ENCODE data around the gene ETNK2. TPM values are rescaled to one million over a fixed set of nuclear protein-coding genes. Genes with fewer than 3 reads are reported as not detected.

The ETNK2 gene
- total RNA-seq, 4 donors from 2014 or later, result 6.1 to 21.1 (median 9.5) TPM

- peaks cover 0 to 29% of the 10 kb centered on the region in 2 donors for H3K36me3 ChIP-seq
- 87 to 100% methylated on average over 3 of the region's 4 CpGs for WGBS, 2 donors (ENCODE audit: low coverage in 1 of 2)
- no peak overlapping the region for H3K4me3 ChIP-seq
- no peaks in the 10 kb centered on the region for H3K27me3 ChIP-seq
- ATAC-seq, result no peak
- peaks cover 0 to 45% (median 14%) of the 10 kb centered on the region in 3 donors for H3K4me1 ChIP-seq
- TF ChIP-seq POLR2AphosphoS5 (IDR thresholded peaks at IDR 0.05) (no peak), POLR2A (IDR thresholded peaks at IDR 0.05) (no peak), EP300 (IDR thresholded peaks at IDR 0.05) (no peak), CTCF (IDR thresholded peaks at IDR 0.05) (no peak)
- H3K27ac ChIP-seq, result no peak overlapping the region
- no peaks in the 10 kb centered on the region for H3K9me3 ChIP-seq
Observed at GRCh38 chr1:204131978-204132377, 19.9 kb downstream of the ETNK2 start.

- Histone ChIP-seq H3K27ac (peak overlapping the region in 2 of 4 donors; percentile 17 to 25), H3K4me3 (no peak overlapping the region), H3K4me1 (peaks cover 0 to 52% (median 17%) of the 10 kb centered on the region in 3 donors), H3K27me3 (no peaks in the 10 kb centered on the region), H3K9me3 (no peaks in the 10 kb centered on the region), H3K36me3 (peaks cover 0 to 27% of the 10 kb centered on the region in 2 donors)
- TF ChIP-seq CTCF (IDR thresholded peaks at IDR 0.05) (no peak), POLR2A (IDR thresholded peaks at IDR 0.05) (no peak), POLR2AphosphoS5 (IDR thresholded peaks at IDR 0.05) (no peak), EP300 (IDR thresholded peaks at IDR 0.05) (no peak)
- WGBS, 2 donors (ENCODE audit: low coverage in 1 of 2), result 16 to 40% methylated on average over 3 to 7 of the region's 11 CpGs
- ATAC-seq, result no peak
Observed at GRCh38 chr1:204130981-204131892, 20.6 kb downstream of the ETNK2 start.

- TF ChIP-seq CTCF (IDR thresholded peaks at IDR 0.05), result no peak
- TF ChIP-seq EP300 (IDR thresholded peaks at IDR 0.05), result no peak
- WGBS, 2 donors (ENCODE audit: low coverage in 1 of 2), result 20% methylated on average over 1 of the region's 4 CpGs; no CpG with 5 or more reads in 1 of the 2 donors
- Histone ChIP-seq H3K4me1 (peaks cover 0 to 56% (median 17%) of the 10 kb centered on the region in 3 donors), H3K36me3 (peaks cover 0 to 28% of the 10 kb centered on the region in 2 donors), H3K27ac (peak overlapping the region in 2 of 4 donors; percentile 17 to 25), H3K9me3 (no peaks in the 10 kb centered on the region), H3K4me3 (no peak overlapping the region), H3K27me3 (no peaks in the 10 kb centered on the region)
- ATAC-seq, result no peak
Observed at GRCh38 chr1:204130178-204130577, 21.7 kb downstream of the ETNK2 start.

GRCh38 chr1:204128964-204129896 is 22.6 kb downstream of the ETNK2 start:
- Histone ChIP-seq H3K27me3 (no peaks in the 10 kb centered on the region), H3K4me1 (peaks cover 0 to 56% (median 17%) of the 10 kb centered on the region in 3 donors), H3K4me3 (peak overlapping the region in 1 of 2 donors; percentile 18), H3K27ac (peak overlapping the region in 3 of 4 donors; percentile 30 to 43 (median 43)), H3K9me3 (no peaks in the 10 kb centered on the region), H3K36me3 (peaks cover 0 to 28% of the 10 kb centered on the region in 2 donors)
- 0 to 5% methylated on average over 3 to 7 of the region's 29 CpGs for WGBS, 2 donors (ENCODE audit: low coverage in 1 of 2)
- no peak for TF ChIP-seq EP300 (IDR thresholded peaks at IDR 0.05)
- TF ChIP-seq CTCF (IDR thresholded peaks at IDR 0.05), result peak; percentile 84 to 95 (median 86)
- TF ChIP-seq POLR2AphosphoS5 (IDR thresholded peaks at IDR 0.05), result peak; percentile 39
- no peak for TF ChIP-seq POLR2A (IDR thresholded peaks at IDR 0.05)
- ATAC-seq, result peak; percentile 86
